HEK293 (cell line): ENCODE measurements around the gene PDE6H.

Experiments
- CTCF ChIA-PET: fragments of 350-600 bp; formaldehyde crosslinking; extraction: SDS; loops from one replicate; lab custom pipeline; 2021; ENCODE audit warnings: antibody characterized with exemption; lab: Yijun Ruan, JAX
- POLR2A ChIA-PET: fragments of 300-600 bp; formaldehyde crosslinking; extraction: SDS; loops from one replicate; lab custom pipeline; 2020; ENCODE audit warnings: antibody characterized with exemption, inconsistent platforms; lab: Yijun Ruan, JAX
- H3K27ac ChIP-seq: fragments of 200-500 bp; sonication (Bioruptor generic); 2 replicates; pipeline ENCODE4 v1.5.1; 2014; ENCODE audit warnings: low read depth, low read length, control low read depth, inconsistent platforms; ENCODE audit errors: extremely low read depth
- H3K36me3 ChIP-seq, 2 experiments: fragments of 200-500 bp in 1 of 2; sonication (Bioruptor generic) in 1 of 2; 1 replicate in 1 of 2; 2 replicates in 1 of 2; pipeline ENCODE4 v1.5.1; 2014 to 2017; ENCODE audit warnings: inconsistent platforms in 2 of 2, low read length in 2 of 2; ENCODE audit not compliant: control insufficient read depth in 2 of 2, insufficient read depth in 1 of 2
- H3K4me1 ChIP-seq: fragments of 200-500 bp; sonication (Bioruptor generic); 2 replicates; pipeline ENCODE4 v1.5.1; 2014; ENCODE audit warnings: mild to moderate bottlenecking, low read length, inconsistent platforms; ENCODE audit not compliant: control insufficient read depth, insufficient read depth
- H3K4me3 ChIP-seq: 2 replicates; pipeline ENCODE4 v1.5.1; 2011; ENCODE audit warnings: low read depth, mild to moderate bottlenecking, control low read depth, low read length, moderate library complexity
- H3K9me3 ChIP-seq: fragments of 200-500 bp; sonication (Bioruptor generic); 2 replicates; pipeline ENCODE4 v1.5.1; 2014; ENCODE audit warnings: low read depth, low read length, inconsistent platforms; ENCODE audit not compliant: control insufficient read depth, insufficient read depth
- GLI2 ChIP-seq: fragments of 450-650 bp; formaldehyde crosslinking; IDR thresholded peaks from 2 replicates; pipeline ENCODE4; 2017; ENCODE audit warnings: missing biosample characterization, missing genetic modification characterization, low read depth, borderline replicate concordance
- KLF16 ChIP-seq: fragments of 450-650 bp; formaldehyde crosslinking; IDR thresholded peaks from 2 replicates; pipeline ENCODE4 v1.5.1; 2017; ENCODE audit warnings: missing biosample characterization, missing genetic modification characterization
- SP2 ChIP-seq: fragments of 450-650 bp; formaldehyde crosslinking; IDR thresholded peaks from 2 replicates; pipeline ENCODE4 v1.5.1; 2016; ENCODE audit warnings: missing biosample characterization, missing genetic modification characterization
- YY1 ChIP-seq: fragments of 450-650 bp; formaldehyde crosslinking; IDR thresholded peaks from 2 replicates; pipeline ENCODE4 v1.5.1; 2018; ENCODE audit warnings: missing biosample characterization, missing genetic modification characterization
- ZFP69B ChIP-seq: fragments of 450-650 bp; formaldehyde crosslinking; IDR thresholded peaks from 2 replicates; pipeline ENCODE4 v1.5.1; 2016; ENCODE audit warnings: missing biosample characterization, missing genetic modification characterization
- ZNF394 ChIP-seq: fragments of 450-650 bp; formaldehyde crosslinking; IDR thresholded peaks from 2 replicates; pipeline ENCODE4 v1.5.1; 2016; ENCODE audit warnings: missing biosample characterization, missing genetic modification characterization, mild to moderate bottlenecking, moderate library complexity, borderline replicate concordance
- ZNF529 ChIP-seq: fragments of 450-650 bp; formaldehyde crosslinking; IDR thresholded peaks from 2 replicates; pipeline ENCODE4 v1.5.1; 2017; ENCODE audit warnings: missing genetic modification characterization, missing biosample characterization; ENCODE audit not compliant: insufficient replicate concordance
- ZNF548 ChIP-seq: fragments of 450-650 bp; formaldehyde crosslinking; IDR thresholded peaks from 2 replicates; pipeline ENCODE4 v1.5.1; 2016; ENCODE audit warnings: missing biosample characterization, missing genetic modification characterization
- ZNF621 ChIP-seq: fragments of 450-650 bp; formaldehyde crosslinking; IDR thresholded peaks from 2 replicates; pipeline ENCODE4 v1.5.1; 2017; ENCODE audit warnings: missing biosample characterization, missing genetic modification characterization
- ZNF629 ChIP-seq: fragments of 450-650 bp; formaldehyde crosslinking; IDR thresholded peaks from 2 replicates; pipeline ENCODE4 v1.5.1; 2017; ENCODE audit warnings: missing biosample characterization, missing genetic modification characterization
- ZNF701 ChIP-seq: fragments of 450-650 bp; formaldehyde crosslinking; IDR thresholded peaks from 2 replicates; pipeline ENCODE4 v1.5.1; 2016; ENCODE audit warnings: missing biosample characterization, missing genetic modification characterization
- ZSCAN16 ChIP-seq: fragments of 450-650 bp; formaldehyde crosslinking; IDR thresholded peaks from 2 replicates; pipeline ENCODE4 v1.5.1; 2016; ENCODE audit warnings: missing biosample characterization, missing genetic modification characterization
- TF ChIP-seq, protein P1 (sequence below): fragments of 450-650 bp; formaldehyde crosslinking; IDR thresholded peaks from 2 replicates; pipeline ENCODE4 v1.5.1; 2017; ENCODE audit warnings: missing biosample characterization, missing genetic modification characterization
- TF ChIP-seq, protein P2 (sequence below): fragments of 450-650 bp; formaldehyde crosslinking; IDR thresholded peaks from 2 replicates; pipeline ENCODE4 v1.5.1; 2016; ENCODE audit warnings: missing biosample characterization, missing genetic modification characterization, borderline replicate concordance
- TF ChIP-seq, protein P3 (sequence below): fragments of 450-650 bp; formaldehyde crosslinking; IDR thresholded peaks from 2 replicates; pipeline ENCODE4 v1.5.1; 2016; ENCODE audit warnings: missing biosample characterization, missing genetic modification characterization
- TF ChIP-seq, protein P4 (sequence below): fragments of 450-650 bp; formaldehyde crosslinking; IDR thresholded peaks from 2 replicates; pipeline ENCODE4 v1.5.1; 2016; ENCODE audit warnings: missing biosample characterization, missing genetic modification characterization

PDE6H gene

DNA sequence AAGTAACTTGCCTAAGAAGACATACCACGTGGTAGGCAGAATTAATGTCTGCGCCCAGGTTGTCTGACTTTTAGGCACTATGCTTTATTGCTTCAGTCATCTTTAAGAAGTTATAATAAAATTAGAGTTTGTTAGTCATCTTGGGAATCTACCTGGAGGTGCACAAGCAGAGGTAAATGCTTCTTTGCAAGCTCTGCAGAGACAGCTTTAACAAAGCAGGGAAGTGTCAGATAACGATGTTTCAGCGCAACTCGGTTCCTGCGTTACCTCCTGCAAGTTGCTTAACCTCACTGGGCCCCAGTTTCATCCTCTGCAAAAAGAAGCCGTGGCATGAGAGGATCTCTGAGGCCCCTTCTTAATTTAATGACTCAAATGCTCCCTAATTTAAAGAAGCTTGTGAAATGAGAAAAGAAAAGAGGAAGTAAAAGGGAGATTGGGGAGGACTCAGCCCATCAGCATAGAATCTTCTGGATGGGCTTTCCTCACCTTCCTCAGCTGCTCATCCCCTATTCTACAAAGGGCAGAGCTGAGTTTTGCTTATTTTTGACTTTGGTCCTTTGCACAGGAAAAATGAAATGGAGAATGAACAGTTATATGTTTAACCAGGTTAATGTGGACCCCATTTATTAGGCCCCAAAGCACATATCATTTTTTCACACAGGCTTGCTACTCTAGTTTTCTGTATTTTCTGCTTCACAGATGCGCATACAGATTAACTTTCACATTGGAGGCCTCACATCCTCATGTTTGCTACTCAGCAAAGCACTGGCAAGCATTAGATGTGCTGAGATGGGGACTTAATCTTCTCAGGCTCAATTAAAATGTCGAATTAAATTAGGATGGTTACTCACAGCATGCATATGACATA is 16.6 kb upstream of the PDE6H start:
- ChIA-PET CTCF (interaction anchor here (0.6 kb wide), 1 partner anchor 613 kb away, joined by 4 read pairs; no protein-coding TSS in a partner anchor), POLR2A (no interaction called here)
- no peak overlapping the region for H3K4me3 ChIP-seq
- no peaks in the 10 kb centered on the region for H3K4me1 ChIP-seq
- H3K36me3 ChIP-seq, result no peaks in the 10 kb centered on the region
- no peak overlapping the region for H3K27ac ChIP-seq
- no peaks in the 10 kb centered on the region for H3K9me3 ChIP-seq
- TF ChIP-seq, protein P1, sequence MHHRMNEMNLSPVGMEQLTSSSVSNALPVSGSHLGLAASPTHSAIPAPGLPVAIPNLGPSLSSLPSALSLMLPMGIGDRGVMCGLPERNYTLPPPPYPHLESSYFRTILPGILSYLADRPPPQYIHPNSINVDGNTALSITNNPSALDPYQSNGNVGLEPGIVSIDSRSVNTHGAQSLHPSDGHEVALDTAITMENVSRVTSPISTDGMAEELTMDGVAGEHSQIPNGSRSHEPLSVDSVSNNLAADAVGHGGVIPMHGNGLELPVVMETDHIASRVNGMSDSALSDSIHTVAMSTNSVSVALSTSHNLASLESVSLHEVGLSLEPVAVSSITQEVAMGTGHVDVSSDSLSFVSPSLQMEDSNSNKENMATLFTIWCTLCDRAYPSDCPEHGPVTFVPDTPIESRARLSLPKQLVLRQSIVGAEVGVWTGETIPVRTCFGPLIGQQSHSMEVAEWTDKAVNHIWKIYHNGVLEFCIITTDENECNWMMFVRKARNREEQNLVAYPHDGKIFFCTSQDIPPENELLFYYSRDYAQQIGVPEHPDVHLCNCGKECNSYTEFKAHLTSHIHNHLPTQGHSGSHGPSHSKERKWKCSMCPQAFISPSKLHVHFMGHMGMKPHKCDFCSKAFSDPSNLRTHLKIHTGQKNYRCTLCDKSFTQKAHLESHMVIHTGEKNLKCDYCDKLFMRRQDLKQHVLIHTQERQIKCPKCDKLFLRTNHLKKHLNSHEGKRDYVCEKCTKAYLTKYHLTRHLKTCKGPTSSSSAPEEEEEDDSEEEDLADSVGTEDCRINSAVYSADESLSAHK (tag by site-specific recombination), result no peak
- TF ChIP-seq ZNF621 (tag by site-specific recombination), result no peak
- TF ChIP-seq, protein P2, sequence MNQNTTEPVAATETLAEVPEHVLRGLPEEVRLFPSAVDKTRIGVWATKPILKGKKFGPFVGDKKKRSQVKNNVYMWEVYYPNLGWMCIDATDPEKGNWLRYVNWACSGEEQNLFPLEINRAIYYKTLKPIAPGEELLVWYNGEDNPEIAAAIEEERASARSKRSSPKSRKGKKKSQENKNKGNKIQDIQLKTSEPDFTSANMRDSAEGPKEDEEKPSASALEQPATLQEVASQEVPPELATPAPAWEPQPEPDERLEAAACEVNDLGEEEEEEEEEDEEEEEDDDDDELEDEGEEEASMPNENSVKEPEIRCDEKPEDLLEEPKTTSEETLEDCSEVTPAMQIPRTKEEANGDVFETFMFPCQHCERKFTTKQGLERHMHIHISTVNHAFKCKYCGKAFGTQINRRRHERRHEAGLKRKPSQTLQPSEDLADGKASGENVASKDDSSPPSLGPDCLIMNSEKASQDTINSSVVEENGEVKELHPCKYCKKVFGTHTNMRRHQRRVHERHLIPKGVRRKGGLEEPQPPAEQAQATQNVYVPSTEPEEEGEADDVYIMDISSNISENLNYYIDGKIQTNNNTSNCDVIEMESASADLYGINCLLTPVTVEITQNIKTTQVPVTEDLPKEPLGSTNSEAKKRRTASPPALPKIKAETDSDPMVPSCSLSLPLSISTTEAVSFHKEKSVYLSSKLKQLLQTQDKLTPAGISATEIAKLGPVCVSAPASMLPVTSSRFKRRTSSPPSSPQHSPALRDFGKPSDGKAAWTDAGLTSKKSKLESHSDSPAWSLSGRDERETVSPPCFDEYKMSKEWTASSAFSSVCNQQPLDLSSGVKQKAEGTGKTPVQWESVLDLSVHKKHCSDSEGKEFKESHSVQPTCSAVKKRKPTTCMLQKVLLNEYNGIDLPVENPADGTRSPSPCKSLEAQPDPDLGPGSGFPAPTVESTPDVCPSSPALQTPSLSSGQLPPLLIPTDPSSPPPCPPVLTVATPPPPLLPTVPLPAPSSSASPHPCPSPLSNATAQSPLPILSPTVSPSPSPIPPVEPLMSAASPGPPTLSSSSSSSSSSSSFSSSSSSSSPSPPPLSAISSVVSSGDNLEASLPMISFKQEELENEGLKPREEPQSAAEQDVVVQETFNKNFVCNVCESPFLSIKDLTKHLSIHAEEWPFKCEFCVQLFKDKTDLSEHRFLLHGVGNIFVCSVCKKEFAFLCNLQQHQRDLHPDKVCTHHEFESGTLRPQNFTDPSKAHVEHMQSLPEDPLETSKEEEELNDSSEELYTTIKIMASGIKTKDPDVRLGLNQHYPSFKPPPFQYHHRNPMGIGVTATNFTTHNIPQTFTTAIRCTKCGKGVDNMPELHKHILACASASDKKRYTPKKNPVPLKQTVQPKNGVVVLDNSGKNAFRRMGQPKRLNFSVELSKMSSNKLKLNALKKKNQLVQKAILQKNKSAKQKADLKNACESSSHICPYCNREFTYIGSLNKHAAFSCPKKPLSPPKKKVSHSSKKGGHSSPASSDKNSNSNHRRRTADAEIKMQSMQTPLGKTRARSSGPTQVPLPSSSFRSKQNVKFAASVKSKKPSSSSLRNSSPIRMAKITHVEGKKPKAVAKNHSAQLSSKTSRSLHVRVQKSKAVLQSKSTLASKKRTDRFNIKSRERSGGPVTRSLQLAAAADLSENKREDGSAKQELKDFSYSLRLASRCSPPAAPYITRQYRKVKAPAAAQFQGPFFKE (tag by site-specific recombination), result no peak

DNA sequence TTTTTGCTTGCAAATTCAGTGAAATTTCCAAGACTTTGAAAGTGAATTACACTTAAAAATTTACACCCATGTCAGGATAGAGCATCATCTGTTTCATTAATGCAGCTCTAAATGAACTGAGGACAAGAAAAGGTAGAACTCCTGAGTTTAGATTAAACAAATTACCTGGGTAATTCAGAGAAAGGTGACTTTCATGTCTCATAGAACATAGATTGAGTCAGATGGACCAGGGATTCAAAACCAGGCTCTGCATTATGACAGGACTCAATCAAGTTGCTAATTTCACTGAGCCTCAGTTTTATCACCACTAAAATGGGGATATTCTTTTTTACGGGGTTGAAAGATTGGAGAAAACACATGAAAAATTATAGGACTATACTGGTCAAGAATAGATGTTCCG is 15.9 kb upstream of the PDE6H start:
- H3K4me1 ChIP-seq, result no peaks in the 10 kb centered on the region
- CTCF ChIA-PET, result no interaction called here
- no peaks in the 10 kb centered on the region for H3K36me3 ChIP-seq
- TF ChIP-seq ZFP69B (tag by site-specific recombination), result no peak
- no peak for TF ChIP-seq ZSCAN16 (tag by site-specific recombination)
- no peak for TF ChIP-seq KLF16 (tag by site-specific recombination)
- no peak for TF ChIP-seq YY1
- no peak for TF ChIP-seq GLI2 (tag by site-specific recombination)
- no peak for TF ChIP-seq ZNF529
- TF ChIP-seq ZNF394 (tag by site-specific recombination), result no peak
- no peak for TF ChIP-seq ZNF701 (tag by site-specific recombination)
- TF ChIP-seq, all 188 proteins: peak for 0
- POLR2A ChIA-PET, result no interaction called here
- Histone ChIP-seq H3K4me3 (no peak overlapping the region), H3K9me3 (no peaks in the 10 kb centered on the region), H3K27ac (no peak overlapping the region)

DNA sequence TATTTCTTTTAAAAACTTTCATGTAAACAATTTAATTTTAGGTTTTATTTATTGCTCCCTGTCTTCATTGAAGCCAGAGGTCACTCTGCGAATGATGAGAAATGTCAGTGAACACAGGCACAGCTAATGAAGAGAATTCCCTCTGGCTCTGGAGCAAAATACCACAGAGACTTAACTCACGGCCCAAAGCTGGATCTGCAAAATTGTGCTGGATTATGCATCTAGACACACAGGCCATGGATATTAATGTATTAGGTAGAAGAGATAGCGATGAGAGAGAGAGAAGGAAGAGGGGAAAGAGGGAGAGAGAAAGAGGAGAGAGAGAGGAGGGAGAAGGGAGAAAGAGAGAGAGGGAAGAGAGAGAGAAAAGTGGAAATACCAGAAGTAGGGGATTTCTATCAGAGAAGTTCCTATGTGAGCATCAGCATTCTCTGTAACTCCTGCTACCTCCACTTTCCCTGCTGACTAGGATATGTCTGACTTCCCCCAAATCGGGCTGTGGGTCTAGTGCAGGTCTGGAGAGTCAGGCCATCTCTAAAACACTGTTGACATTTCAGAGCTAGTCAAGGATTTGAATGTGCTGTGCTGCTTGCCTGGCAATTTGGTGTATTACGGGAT is 15.2 kb upstream of the PDE6H start:
- Histone ChIP-seq H3K4me3 (no peak overlapping the region), H3K9me3 (no peaks in the 10 kb centered on the region), H3K4me1 (no peaks in the 10 kb centered on the region), H3K27ac (no peak overlapping the region), H3K36me3 (no peaks in the 10 kb centered on the region)
- POLR2A ChIA-PET, result no interaction called here
- CTCF ChIA-PET, result no interaction called here
- TF ChIP-seq, protein P3, sequence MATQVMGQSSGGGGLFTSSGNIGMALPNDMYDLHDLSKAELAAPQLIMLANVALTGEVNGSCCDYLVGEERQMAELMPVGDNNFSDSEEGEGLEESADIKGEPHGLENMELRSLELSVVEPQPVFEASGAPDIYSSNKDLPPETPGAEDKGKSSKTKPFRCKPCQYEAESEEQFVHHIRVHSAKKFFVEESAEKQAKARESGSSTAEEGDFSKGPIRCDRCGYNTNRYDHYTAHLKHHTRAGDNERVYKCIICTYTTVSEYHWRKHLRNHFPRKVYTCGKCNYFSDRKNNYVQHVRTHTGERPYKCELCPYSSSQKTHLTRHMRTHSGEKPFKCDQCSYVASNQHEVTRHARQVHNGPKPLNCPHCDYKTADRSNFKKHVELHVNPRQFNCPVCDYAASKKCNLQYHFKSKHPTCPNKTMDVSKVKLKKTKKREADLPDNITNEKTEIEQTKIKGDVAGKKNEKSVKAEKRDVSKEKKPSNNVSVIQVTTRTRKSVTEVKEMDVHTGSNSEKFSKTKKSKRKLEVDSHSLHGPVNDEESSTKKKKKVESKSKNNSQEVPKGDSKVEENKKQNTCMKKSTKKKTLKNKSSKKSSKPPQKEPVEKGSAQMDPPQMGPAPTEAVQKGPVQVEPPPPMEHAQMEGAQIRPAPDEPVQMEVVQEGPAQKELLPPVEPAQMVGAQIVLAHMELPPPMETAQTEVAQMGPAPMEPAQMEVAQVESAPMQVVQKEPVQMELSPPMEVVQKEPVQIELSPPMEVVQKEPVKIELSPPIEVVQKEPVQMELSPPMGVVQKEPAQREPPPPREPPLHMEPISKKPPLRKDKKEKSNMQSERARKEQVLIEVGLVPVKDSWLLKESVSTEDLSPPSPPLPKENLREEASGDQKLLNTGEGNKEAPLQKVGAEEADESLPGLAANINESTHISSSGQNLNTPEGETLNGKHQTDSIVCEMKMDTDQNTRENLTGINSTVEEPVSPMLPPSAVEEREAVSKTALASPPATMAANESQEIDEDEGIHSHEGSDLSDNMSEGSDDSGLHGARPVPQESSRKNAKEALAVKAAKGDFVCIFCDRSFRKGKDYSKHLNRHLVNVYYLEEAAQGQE, result no peak
- no peak for TF ChIP-seq ZNF548 (tag by site-specific recombination)
- TF ChIP-seq, protein P4, sequence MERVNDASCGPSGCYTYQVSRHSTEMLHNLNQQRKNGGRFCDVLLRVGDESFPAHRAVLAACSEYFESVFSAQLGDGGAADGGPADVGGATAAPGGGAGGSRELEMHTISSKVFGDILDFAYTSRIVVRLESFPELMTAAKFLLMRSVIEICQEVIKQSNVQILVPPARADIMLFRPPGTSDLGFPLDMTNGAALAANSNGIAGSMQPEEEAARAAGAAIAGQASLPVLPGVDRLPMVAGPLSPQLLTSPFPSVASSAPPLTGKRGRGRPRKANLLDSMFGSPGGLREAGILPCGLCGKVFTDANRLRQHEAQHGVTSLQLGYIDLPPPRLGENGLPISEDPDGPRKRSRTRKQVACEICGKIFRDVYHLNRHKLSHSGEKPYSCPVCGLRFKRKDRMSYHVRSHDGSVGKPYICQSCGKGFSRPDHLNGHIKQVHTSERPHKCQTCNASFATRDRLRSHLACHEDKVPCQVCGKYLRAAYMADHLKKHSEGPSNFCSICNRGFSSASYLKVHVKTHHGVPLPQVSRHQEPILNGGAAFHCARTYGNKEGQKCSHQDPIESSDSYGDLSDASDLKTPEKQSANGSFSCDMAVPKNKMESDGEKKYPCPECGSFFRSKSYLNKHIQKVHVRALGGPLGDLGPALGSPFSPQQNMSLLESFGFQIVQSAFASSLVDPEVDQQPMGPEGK, result no peak
- TF ChIP-seq SP2 (tag by site-specific recombination), result no peak
- no peak for TF ChIP-seq ZNF629 (tag by site-specific recombination)
